ENCODE results near the gene ANK3.

DNA sequence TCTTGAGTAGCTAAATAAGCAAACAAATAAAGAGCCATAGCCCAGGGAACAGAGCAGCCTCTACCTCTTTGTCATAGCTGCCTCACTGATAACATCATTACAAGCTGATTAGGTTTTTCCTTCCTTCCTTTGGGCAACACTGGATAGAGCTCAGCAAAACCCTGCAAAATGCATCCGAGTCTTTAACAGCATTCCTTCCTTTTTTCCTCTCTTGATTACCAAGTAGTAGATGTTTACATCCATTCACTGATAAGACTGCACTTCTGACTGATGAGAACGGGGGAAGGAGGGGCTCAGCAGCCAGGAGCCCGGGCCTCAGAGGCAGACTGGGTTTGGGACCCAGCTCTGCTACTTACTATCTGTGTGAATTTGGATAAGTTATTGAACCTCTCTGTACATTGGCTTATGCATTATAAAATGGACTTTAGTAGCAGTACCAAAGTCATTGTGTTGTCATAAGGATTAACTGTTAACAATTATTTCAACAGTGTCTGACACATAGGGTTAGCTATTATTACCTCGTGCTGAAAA is 214.2 kb downstream of the ANK3 start:
- TF ChIP-seq, protein P1, sequence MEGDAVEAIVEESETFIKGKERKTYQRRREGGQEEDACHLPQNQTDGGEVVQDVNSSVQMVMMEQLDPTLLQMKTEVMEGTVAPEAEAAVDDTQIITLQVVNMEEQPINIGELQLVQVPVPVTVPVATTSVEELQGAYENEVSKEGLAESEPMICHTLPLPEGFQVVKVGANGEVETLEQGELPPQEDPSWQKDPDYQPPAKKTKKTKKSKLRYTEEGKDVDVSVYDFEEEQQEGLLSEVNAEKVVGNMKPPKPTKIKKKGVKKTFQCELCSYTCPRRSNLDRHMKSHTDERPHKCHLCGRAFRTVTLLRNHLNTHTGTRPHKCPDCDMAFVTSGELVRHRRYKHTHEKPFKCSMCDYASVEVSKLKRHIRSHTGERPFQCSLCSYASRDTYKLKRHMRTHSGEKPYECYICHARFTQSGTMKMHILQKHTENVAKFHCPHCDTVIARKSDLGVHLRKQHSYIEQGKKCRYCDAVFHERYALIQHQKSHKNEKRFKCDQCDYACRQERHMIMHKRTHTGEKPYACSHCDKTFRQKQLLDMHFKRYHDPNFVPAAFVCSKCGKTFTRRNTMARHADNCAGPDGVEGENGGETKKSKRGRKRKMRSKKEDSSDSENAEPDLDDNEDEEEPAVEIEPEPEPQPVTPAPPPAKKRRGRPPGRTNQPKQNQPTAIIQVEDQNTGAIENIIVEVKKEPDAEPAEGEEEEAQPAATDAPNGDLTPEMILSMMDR (IDR thresholded peaks at IDR 0.05), result no peak
- no peak for TF ChIP-seq POLR2A (IDR thresholded peaks at IDR 0.05)
